Dermis microvascular lymphatic vessel endothelial cell (primary cell): ENCODE data around the gene DNAH6. TPM values are rescaled to one million over a fixed set of nuclear protein-coding genes. Genes with fewer than 3 reads are reported as not detected.

ENCODE experiments used
- DNase-seq, 2 donors: peaks; one replicate each; pipeline versions ENCODE4 v3.0.0 to v3.0.0-alpha.2; 2010; ENCODE audit warnings: low read depth in 2 of 2
- total RNA-seq: library from RNA; depleted of rRNA; stranded (reverse); fragments of >200 nt; gene quantifications from 2 replicates; pipeline ENCODE4 v1.2.1, GENCODE V29; 2014

Gene DNAH6
- total RNA-seq, 1 donor from 2014 or later: under 0.01 TPM

GRCh38 chr2:84799772-84800171 lies 283.5 kb downstream of the DNAH6 start:
- no peak for DNase-seq

GRCh38 chr2:84800194-84800805 lies 284.0 kb downstream of the DNAH6 start:
- DNase-seq: no peak

- DNase-seq: no peak
These were observed 285.5 kb downstream of the DNAH6 start for GRCh38 chr2:84801811-84802210.

- no peak for DNase-seq
These were observed 289.1 kb downstream of the DNAH6 start for GRCh38 chr2:84805250-84805958.

GRCh38 chr2:84807063-84807485 lies 290.8 kb downstream of the DNAH6 start:
- DNase-seq: no peak

GRCh38 chr2:84808279-84808678 lies 292.0 kb downstream of the DNAH6 start:
- DNase-seq: no peak

- no peak for DNase-seq
These were observed 295.6 kb downstream of the DNAH6 start for GRCh38 chr2:84811839-84812431.

GRCh38 chr2:84815146-84815545 lies 298.8 kb downstream of the DNAH6 start:
- DNase-seq: no peak

GRCh38 chr2:84816426-84817026 lies 300.2 kb downstream of the DNAH6 start:
- DNase-seq: no peak

- DNase-seq: no peak
These were observed 300.9 kb downstream of the DNAH6 start for GRCh38 chr2:84817239-84817655.

- no peak for DNase-seq
These were observed 305.5 kb downstream of the DNAH6 start for GRCh38 chr2:84821806-84822205.

- no peak for DNase-seq
These were observed 306.9 kb downstream of the DNAH6 start for GRCh38 chr2:84823229-84823628.

GRCh38 chr2:84823788-84824187 lies 307.5 kb downstream of the DNAH6 start:
- DNase-seq: no peak

GRCh38 chr2:84827978-84828575 lies 311.8 kb downstream of the DNAH6 start:
- no peak for DNase-seq

GRCh38 chr2:84829693-84830092 lies 313.4 kb downstream of the DNAH6 start:
- no peak for DNase-seq

GRCh38 chr2:84830095-84830494 lies 313.8 kb downstream of the DNAH6 start:
- DNase-seq: no peak

- no peak for DNase-seq
These were observed 314.6 kb downstream of the DNAH6 start for GRCh38 chr2:84830758-84831500.

GRCh38 chr2:84832772-84833461 lies 316.6 kb downstream of the DNAH6 start:
- no peak for DNase-seq

GRCh38 chr2:84833481-84834150 lies 317.3 kb downstream of the DNAH6 start:
- DNase-seq: no peak

GRCh38 chr2:84836215-84836614 lies 319.9 kb downstream of the DNAH6 start:
- no peak for DNase-seq
